GM12801 (cell line): ENCODE measurements around the gene FAM209B.
"Not testable (repeated sequence)": the region's sequence is repeated elsewhere in the genome, so short reads cannot be mapped to it uniquely, and the experiment has no call there.

Source experiments
- TF ChIP-seq, protein P1 (sequence below): IDR thresholded peaks from one replicate; pipeline ENCODE4 v1.5.1; 2011; ENCODE audit warnings: control low read depth; ENCODE audit not compliant: insufficient read length; ENCODE audit errors: extremely low read depth

Gene FAM209B

DNA sequence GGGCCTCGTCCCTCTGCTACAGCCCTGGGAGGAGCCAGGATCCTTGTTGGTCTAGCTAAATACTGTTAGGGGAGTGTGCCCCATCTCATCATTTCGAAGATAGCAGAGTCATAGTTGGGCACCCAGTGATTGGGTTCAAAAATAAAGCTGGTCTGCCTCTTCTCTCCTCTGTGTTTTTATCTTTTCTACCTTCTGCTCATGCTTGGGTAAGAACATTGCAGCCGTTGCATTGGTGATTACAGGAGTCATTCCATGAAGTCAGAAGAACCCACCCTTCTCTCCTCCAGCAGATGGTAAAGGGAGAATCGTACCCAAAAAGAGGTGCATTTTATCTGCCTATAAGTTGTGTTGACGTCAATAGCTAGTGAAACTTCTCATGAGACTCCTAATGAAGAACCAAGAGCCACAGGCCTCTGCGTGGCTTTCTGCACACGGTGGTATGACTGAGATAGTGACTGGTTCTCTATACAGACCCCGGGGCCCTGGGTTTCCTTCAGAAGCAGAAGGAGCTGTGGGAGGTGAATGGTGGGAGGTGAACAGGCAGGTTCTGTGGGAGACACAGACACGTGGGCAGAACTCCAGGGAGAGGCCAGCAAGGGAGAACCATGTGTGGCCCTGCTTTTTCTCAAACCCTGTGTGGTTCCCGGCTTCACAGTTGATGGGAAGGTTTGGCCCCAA is 14.2 kb upstream of the FAM209B start:
- TF ChIP-seq, protein P1, sequence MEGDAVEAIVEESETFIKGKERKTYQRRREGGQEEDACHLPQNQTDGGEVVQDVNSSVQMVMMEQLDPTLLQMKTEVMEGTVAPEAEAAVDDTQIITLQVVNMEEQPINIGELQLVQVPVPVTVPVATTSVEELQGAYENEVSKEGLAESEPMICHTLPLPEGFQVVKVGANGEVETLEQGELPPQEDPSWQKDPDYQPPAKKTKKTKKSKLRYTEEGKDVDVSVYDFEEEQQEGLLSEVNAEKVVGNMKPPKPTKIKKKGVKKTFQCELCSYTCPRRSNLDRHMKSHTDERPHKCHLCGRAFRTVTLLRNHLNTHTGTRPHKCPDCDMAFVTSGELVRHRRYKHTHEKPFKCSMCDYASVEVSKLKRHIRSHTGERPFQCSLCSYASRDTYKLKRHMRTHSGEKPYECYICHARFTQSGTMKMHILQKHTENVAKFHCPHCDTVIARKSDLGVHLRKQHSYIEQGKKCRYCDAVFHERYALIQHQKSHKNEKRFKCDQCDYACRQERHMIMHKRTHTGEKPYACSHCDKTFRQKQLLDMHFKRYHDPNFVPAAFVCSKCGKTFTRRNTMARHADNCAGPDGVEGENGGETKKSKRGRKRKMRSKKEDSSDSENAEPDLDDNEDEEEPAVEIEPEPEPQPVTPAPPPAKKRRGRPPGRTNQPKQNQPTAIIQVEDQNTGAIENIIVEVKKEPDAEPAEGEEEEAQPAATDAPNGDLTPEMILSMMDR, result no peak

DNA sequence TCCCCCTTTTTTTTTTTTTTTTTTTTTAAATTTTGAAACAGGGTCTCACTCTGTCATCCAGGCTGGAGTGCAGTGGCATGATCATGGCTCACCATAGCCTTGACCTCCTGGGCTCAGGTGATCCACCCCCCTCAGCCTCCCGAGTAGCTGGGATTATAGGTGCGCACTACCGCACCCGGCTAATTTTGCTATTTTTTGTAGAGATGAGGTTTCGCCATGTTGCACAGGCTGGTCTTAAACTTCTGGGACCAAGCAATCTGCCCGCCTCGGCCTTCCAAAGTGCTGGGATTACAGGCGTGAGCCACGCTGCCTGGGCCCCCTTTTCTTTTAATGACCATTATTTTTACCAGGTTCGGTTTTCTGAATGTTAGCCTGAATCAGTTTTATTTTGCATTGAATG is 13.5 kb upstream of the FAM209B start:
- TF ChIP-seq, protein P1, result no peak

DNA sequence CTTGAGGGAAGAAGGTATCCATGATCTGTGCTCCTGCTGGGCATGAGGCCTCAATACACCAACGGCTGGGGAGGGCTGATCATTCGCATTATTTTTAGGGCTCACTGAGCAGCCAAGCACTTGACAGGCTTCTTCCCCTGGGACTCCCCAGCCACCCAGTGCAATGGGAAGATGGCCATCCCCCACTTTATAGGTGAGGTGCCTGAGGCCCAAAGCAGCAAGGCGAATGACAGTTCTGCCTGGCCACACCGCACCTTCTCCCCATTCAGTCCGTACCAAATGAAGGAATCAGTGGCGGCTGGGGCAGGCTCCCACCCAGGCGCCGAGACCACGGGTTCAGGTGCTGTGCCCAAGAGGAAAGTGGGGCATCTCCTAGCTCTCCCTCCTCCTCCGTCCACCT is 12.9 kb upstream of the FAM209B start:
- TF ChIP-seq, protein P1, result no peak

DNA sequence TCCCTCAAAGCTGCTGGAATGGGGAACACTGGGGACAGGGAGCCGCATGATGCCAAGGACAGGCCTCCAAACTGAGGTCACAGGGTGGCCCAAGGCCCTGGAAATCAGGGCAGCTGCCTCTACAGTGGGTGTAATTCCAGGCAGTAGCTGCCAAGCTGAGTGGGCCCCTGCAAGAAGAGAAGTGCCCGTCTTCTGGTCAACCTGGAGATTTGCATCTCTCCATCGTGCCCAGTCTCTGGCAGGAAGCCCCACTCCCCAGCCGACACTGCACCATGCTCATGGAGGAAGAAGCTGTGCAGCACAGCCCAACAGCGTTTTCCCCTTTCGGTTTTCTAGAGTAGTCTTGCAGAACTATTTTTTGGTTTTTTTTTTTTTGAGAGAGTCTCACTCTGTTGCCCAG is 10.7 kb upstream of the FAM209B start:
- TF ChIP-seq, protein P1, result no peak

DNA sequence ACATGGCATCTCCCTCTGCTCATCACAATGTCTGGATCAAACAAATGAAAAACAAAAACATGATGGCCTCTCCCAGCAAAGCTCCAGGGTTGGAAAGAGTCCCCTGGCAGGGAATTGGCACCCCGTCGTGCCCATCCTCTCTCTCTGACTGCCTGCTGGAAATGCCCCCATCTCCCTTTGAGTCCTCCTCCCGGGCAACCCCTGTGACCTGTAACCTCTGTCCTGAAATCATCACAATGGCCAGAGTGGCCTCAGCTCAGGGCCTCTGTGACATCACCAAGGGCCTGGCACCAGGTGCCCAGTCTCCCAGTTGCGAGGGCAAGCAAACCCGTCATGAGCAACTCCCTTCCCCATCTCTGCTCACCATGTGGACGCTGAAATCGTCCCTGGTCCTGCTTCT is 8.6 kb upstream of the FAM209B start, which contains the start of gene FAM209A:
TSS of gene FAM209A (plus strand) at position 301 of the 400 bp plus-strand sequence. CDS start at position 366, 65 bp downstream.
- TF ChIP-seq, protein P1, result not testable (repeated sequence)

DNA sequence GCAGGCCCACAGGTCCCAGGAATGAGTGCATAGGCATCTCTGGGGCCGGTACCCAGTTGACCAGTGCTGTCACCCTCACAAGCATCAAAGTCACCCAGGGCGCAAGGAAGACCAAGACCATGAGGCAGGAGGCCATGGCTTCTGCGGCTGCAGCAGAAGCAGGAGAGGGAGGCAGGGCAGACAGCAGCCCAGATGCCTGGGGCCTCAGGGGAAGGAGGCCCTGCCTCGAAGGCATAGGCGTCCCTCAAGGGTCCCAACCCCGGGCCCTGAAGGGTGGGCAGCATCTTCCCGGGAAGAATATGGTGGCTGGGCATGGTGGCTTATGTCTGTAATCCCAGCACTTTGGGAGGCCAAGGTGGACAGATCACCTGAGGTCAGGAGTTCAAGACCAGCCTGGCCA is 5.5 kb upstream of the FAM209B start:
- TF ChIP-seq, protein P1, result no peak

DNA sequence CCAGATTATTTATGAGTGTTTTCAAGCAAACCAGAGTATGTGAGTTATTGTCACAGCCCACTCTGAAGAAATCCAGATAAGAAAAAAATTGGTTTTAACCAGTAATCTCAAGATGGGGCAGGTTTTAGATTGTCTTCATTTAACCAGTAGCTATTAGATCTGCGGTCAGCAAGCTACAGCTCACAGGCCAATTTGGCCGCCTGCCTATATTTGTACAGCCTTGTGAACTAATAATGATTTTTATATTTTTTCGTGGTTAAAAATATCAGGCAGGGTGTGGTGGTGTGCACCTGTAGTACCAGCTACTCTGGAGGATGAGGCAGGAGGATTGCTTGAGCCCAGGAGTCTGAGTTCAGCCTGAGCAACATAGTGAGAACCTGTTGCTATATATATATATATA is 5.0 kb downstream of the FAM209B start:
- TF ChIP-seq, protein P1, result no peak
